Transverse colon (tissue), 3 donors: ENCODE data around the gene COX8C.

Experiments
- CTCF ChIP-seq, 5 experiments: fragments of 200-600 bp in 3 of 5; fragments of 450-650 bp in 2 of 5; sonication (generic) in 3 of 5; IDR thresholded peaks; 1 replicate in 2 of 5; 2 replicates in 3 of 5; pipeline ENCODE4 v1.5.1; 2016 to 2017; ENCODE audit warnings: antibody characterized with exemption in 5 of 5, inconsistent platforms in 3 of 5, mild to moderate bottlenecking in 2 of 5, moderate library complexity in 1 of 5
- EP300 ChIP-seq: sonication (generic); formaldehyde crosslinking; IDR thresholded peaks from one replicate; pipeline ENCODE4 v1.6.1; 2017; ENCODE audit warnings: antibody characterized with exemption, low read depth
- POLR2A ChIP-seq: fragments of 450-650 bp; IDR thresholded peaks from one replicate; pipeline ENCODE4 v1.6.1; 2016; ENCODE audit warnings: antibody characterized with exemption, mild to moderate bottlenecking, moderate library complexity

- TF ChIP-seq POLR2A, result no peak
- no peak for TF ChIP-seq EP300
- no peak for TF ChIP-seq CTCF (IDR thresholded peaks at IDR 0.05)
These were observed 49.5 kb downstream of the COX8C start for GRCh38 chr14:93396456-93396855.
